Stimulated activated naive B cell treated with anti-CD40 and anti-IgM and Interleukin-4, amounts not matched to agents 10 μg/mL and 1 μg/mL and 100 μg/mL, for 72 hours (primary cell): ENCODE data around the gene SERP1.
A peak's percentile ranks its signal among the peaks of the same experiment; 100 is the strongest.

Source experiments
- ATAC-seq, 2 donors: fragments of 150-1000 bp; cut with Tn5 transposase; replicated peaks; 2 replicates each; pipeline ENCODE4 v1.10.0; 2021; ENCODE audit warnings: moderate library complexity in 1 of 2
- DNase-seq: peaks from one replicate; pipeline ENCODE4 v3.0.0; 2021
- H3K27ac Mint-ChIP-seq: one replicate; pipeline ENCODE4 v1.8.0; 2022; ENCODE audit warnings: mild to moderate bottlenecking, mixed read lengths
- H3K27me3 Mint-ChIP-seq, 2 donors: one replicate each; pipeline ENCODE4 v1.8.0; 2022; ENCODE audit warnings: mixed read lengths in 2 of 2
- H3K36me3 Mint-ChIP-seq, 2 donors: one replicate each; pipeline ENCODE4 v1.8.0; 2022; ENCODE audit warnings: mixed read lengths in 2 of 2, mild to moderate bottlenecking in 1 of 2
- H3K4me1 Mint-ChIP-seq, 2 donors: one replicate each; pipeline ENCODE4 v1.8.0; 2022; ENCODE audit warnings: mixed read lengths in 2 of 2, mild to moderate bottlenecking in 1 of 2
- H3K4me3 Mint-ChIP-seq, 2 donors: one replicate each; pipeline ENCODE4 v1.8.0; 2022; ENCODE audit warnings: mild to moderate bottlenecking in 2 of 2, mixed read lengths in 2 of 2, moderate library complexity in 1 of 2
- H3K9me3 Mint-ChIP-seq, 2 donors: one replicate each; pipeline ENCODE4 v1.8.0; 2022; ENCODE audit warnings: mixed read lengths in 2 of 2, mild to moderate bottlenecking in 1 of 2

The SERP1 gene

DNA sequence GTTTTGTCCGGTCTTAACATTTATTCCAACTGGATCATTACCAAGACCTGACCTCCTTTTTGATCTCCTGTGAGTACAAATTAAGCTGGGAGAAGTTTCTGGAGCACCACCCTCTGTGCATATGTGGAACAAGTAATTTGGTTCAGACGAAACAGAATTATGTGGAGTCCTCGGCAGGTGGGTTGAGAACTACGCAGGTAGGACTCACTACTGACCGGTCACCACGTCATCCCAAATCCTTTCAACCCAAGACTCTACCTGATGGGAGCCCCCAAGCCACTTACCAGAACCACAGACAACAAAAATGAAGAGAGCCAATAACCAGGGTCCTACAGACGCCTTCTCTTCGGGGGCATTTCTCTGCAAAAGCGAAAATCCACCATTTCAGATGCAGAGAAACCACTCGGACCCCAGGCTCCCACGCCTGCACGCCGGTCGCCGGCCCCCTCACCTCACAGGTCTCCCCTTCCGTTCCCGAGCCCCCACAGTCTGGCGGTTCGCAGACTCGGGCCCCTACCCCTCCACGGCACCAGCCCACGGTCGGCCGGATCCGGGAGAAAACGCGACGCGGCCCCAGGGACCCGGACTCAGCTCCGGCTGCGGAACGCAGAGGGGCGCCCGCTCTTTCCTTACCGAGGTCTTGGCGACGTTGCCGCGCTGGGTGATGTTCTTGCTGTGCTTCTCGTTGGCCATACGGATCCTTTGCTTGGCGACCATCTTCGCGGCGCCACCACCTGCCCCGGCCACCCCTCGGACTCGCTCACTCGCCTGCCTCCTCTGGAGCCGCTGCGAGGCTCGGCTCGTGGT lies 674 bp downstream of the SERP1 start:
- no peak for DNase-seq
- ATAC-seq = peak in 1 of 2 donors; percentile 2
- peaks cover 14 to 33% of the 10 kb centered on the region in 2 donors for H3K36me3 Mint-ChIP-seq
- peaks cover 10 to 50% of the 10 kb centered on the region in 2 donors for H3K4me1 Mint-ChIP-seq
- peak overlapping the region; percentile 99 for H3K27ac Mint-ChIP-seq
- H3K4me3 Mint-ChIP-seq = peak overlapping the region; percentile 94 to 98
- no peaks in the 10 kb centered on the region for H3K9me3 Mint-ChIP-seq
- no peaks in the 10 kb centered on the region for H3K27me3 Mint-ChIP-seq

DNA sequence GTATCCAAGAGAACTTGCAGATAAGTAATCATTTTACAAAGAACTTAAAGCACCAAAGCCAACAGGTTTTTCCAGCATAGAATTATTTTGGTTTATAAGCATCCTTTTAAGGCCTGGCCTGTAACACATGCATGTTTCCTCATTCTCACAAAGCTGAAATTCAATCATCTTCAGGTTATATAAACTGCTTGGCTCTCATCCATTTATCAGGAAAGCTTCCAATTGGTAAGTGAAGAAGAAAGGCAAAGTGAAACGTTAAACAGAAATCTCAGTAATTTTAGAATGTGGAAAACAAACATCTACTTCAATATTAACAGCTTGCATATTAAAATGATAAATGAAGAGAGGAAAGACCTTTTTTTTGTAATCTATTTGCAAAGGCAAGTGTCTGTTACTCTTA lies 1.6 kb downstream of the SERP1 start:
- DNase-seq (no peak), ATAC-seq (no peak)
- Mint-ChIP-seq H3K27me3 (no peaks in the 10 kb centered on the region), H3K4me3 (peak overlapping the region; percentile 53 to 61), H3K4me1 (peaks cover 10 to 47% of the 10 kb centered on the region in 2 donors), H3K27ac (no peak overlapping the region), H3K36me3 (peaks cover 14 to 33% of the 10 kb centered on the region in 2 donors), H3K9me3 (no peaks in the 10 kb centered on the region)

DNA sequence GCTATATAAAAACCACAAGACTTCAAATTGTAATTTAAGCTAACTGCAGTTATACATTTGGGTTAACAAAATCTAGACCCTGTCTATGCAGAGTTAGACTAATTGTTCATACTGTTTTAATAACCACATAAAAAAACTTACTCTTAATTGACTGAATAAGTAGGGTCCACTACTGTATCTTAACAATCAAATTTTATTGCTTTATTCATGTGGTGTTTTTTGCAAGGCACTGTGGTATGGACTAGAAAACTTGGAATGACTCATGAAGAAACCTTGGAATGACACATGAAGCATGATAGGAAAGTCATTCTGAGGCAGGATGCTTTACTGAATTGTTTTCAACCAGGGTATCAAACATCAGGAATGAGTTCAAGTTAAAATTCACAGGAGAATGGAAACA lies 2.3 kb downstream of the SERP1 start:
- ATAC-seq = no peak
- H3K4me1 Mint-ChIP-seq = peaks cover 13 to 41% of the 10 kb centered on the region in 2 donors

DNA sequence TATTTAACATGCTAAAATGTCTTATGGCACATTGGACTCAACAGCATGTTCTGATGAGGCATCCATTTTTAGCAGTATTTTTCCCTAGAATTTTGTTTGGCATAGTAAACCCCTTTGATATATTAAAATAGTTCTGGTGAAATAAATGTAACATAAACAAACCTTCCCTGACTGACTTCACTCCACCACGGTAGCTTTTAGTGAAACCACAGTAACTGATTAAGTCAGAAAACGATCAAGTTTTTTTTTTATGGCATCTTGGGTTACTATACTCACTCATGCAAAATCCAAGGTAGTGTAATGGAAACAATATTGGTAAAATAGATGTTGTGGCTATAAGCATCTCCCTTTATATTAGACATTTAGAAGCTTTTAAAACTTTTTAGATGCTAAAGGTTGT lies 2.8 kb downstream of the SERP1 start:
- H3K9me3 Mint-ChIP-seq = no peaks in the 10 kb centered on the region
- DNase-seq (no peak), ATAC-seq (no peak)
- H3K27me3 Mint-ChIP-seq = no peaks in the 10 kb centered on the region
- H3K4me3 Mint-ChIP-seq = no peak overlapping the region
- peaks cover 10 to 34% of the 10 kb centered on the region in 2 donors for H3K36me3 Mint-ChIP-seq
- no peak overlapping the region for H3K27ac Mint-ChIP-seq
- H3K4me1 Mint-ChIP-seq = peaks cover 13 to 41% of the 10 kb centered on the region in 2 donors

More for the DNA sequence above, 2.3 kb downstream of the SERP1 start:
- Mint-ChIP-seq H3K4me3 (peak overlapping the region; percentile 21 to 39), H3K27me3 (no peaks in the 10 kb centered on the region), H3K36me3 (peaks cover 10 to 34% of the 10 kb centered on the region in 2 donors), H3K9me3 (no peaks in the 10 kb centered on the region), H3K27ac (peak overlapping the region; percentile 20)
- no peak for DNase-seq

DNA sequence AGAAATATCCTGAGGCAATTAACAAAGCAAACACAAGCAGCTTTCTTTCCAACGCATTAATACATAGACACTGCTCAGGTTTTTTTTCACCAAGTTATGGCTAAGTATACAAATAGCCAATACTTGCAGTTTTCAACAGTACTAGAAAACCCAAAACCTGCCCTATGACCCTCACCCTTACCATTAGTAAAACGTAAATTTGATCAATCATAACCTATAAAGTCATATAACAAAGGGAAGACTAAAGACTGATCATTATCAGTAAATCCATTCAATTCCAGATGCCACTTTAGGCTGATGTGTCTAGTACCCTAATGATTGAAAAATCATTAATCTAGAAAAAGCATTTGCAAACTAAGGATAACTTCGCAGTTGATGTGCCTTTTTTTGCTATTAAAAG lies 3.2 kb downstream of the SERP1 start:
- H3K36me3 Mint-ChIP-seq = peaks cover 10 to 34% of the 10 kb centered on the region in 2 donors
- H3K4me3 Mint-ChIP-seq = no peak overlapping the region
- no peaks in the 10 kb centered on the region for H3K27me3 Mint-ChIP-seq
- DNase-seq = no peak
- peak overlapping the region; percentile 56 for H3K27ac Mint-ChIP-seq
- no peaks in the 10 kb centered on the region for H3K9me3 Mint-ChIP-seq
- ATAC-seq = no peak
- H3K4me1 Mint-ChIP-seq = peaks cover 12 to 38% of the 10 kb centered on the region in 2 donors

DNA sequence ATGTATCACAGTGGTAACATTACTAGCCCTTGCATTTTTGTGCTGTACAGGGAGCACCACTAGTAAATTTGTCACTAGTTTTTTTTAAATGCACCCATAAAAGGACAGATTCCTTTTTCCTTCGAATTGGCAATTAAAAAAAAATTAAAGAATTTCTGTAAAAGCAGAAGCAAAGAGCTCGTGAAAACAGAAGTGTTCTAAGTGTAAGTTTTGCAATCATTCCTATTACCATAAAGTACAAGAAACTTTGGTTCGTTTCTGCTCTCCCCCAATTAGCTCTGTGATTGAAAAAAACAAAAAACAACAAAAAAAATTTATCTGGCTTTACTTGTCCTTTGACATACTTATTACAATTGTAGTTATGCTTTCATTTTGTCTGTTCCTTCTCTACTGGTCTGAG lies 5.3 kb downstream of the SERP1 start:
- Mint-ChIP-seq H3K36me3 (peaks cover 10 to 28% of the 10 kb centered on the region in 2 donors), H3K27me3 (no peaks in the 10 kb centered on the region), H3K27ac (no peak overlapping the region), H3K9me3 (no peaks in the 10 kb centered on the region), H3K4me1 (peaks cover 5 to 27% of the 10 kb centered on the region in 2 donors), H3K4me3 (no peak overlapping the region)
- ATAC-seq = no peak
- DNase-seq = no peak

DNA sequence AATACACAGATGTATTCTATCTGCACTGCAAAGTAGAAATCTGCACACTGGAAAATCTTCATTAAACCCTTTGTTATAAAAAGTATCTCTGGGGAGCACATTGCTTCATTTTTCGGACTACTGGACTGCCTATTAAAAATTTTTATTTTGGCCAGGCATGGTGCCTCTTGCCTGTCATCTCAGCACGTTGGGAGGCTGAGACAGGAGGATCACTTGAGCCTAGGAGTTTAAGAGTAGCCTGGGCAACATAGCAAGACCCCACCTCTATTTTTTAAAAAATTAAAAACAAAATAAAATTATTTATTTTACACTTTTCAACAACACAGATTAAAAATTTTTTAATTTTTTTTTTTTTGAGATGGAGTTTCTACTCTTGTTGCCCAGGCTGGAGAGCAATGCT lies 6.0 kb downstream of the SERP1 start:
- Mint-ChIP-seq H3K4me1 (peaks cover 5 to 22% of the 10 kb centered on the region in 2 donors), H3K9me3 (no peaks in the 10 kb centered on the region), H3K27ac (no peak overlapping the region), H3K27me3 (no peaks in the 10 kb centered on the region), H3K4me3 (no peak overlapping the region), H3K36me3 (peaks cover 5 to 21% of the 10 kb centered on the region in 2 donors)
- DNase-seq (no peak), ATAC-seq (no peak)

DNA sequence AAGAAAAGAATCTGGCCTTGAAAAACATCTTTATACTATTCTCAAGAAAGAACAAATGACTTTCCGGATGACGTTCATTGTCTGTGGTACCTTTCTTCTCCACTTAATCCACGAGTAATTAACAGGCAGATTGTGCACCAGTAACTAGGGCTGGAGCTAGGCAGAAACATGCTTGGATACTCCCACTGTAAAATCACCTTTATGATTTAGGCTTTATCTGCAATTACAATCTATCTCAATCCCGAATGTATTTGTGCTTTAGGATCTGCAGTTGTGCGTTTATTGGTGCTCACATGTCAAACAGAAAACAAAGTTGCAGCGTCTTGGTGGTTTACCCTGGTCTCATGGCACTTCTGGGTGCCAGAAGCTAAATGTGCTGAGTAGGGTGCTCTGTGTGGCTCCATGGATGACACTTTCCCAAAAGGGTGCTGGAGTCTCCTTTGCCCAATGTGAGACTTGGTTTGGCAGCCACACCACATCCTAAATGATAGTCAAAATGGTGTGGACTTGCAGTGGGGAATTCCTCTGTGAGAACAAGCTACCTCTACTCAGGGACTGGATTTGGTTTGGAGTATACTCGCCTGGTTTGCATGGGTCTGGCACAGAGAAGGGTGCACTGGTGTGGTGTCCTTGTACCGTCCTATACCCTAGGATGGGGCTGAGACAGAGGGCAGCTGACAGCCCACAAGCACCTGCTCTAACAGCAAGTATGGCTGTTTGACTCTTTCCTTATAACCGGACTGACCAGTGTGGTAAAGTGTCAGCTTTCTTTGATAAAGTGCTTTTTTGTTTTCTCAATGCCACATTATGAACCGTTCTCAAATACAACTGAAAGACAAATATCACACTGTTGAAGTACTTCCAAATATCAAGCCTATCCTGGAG lies 7.7 kb downstream of the SERP1 start:
- peaks cover 10 to 26% of the 10 kb centered on the region in 2 donors for H3K36me3 Mint-ChIP-seq
- H3K27ac Mint-ChIP-seq = peak overlapping the region; percentile 47
- no peak for ATAC-seq
- H3K9me3 Mint-ChIP-seq = no peaks in the 10 kb centered on the region
- H3K27me3 Mint-ChIP-seq = no peaks in the 10 kb centered on the region
- DNase-seq = no peak
- H3K4me1 Mint-ChIP-seq = peaks cover 3 to 14% of the 10 kb centered on the region in 2 donors
- H3K4me3 Mint-ChIP-seq = no peak overlapping the region

GRCh38 chr3:150535204-150535603 lies 11.1 kb downstream of the SERP1 start:
- H3K36me3 Mint-ChIP-seq = peaks cover 5 to 16% of the 10 kb centered on the region in 2 donors
- H3K27me3 Mint-ChIP-seq = no peaks in the 10 kb centered on the region
- H3K9me3 Mint-ChIP-seq = no peaks in the 10 kb centered on the region
- H3K4me3 Mint-ChIP-seq = no peak overlapping the region
- H3K27ac Mint-ChIP-seq = no peak overlapping the region
- no peak for ATAC-seq
- H3K4me1 Mint-ChIP-seq = peaks cover 0 to 3% of the 10 kb centered on the region in 2 donors
- no peak for DNase-seq

GRCh38 chr3:150531775-150532174 lies 14.5 kb downstream of the SERP1 start:
- no peak overlapping the region for H3K27ac Mint-ChIP-seq
- H3K4me1 Mint-ChIP-seq = no peaks in the 10 kb centered on the region

GRCh38 chr3:150528354-150528797 lies 17.9 kb downstream of the SERP1 start:
- Mint-ChIP-seq H3K27ac (no peak overlapping the region), H3K9me3 (no peaks in the 10 kb centered on the region), H3K4me3 (no peak overlapping the region), H3K27me3 (no peaks in the 10 kb centered on the region), H3K4me1 (no peaks in the 10 kb centered on the region), H3K36me3 (peaks cover 0 to 3% of the 10 kb centered on the region in 2 donors)
- ATAC-seq = no peak
- DNase-seq = no peak

More at GRCh38 chr3:150531775-150532174, 14.5 kb downstream of the SERP1 start:
- no peak for ATAC-seq
- H3K4me3 Mint-ChIP-seq = no peak overlapping the region
- DNase-seq = no peak
- peaks cover 5 to 12% of the 10 kb centered on the region in 2 donors for H3K36me3 Mint-ChIP-seq
- no peaks in the 10 kb centered on the region for H3K9me3 Mint-ChIP-seq
- H3K27me3 Mint-ChIP-seq = no peaks in the 10 kb centered on the region

- Mint-ChIP-seq H3K36me3 (no peaks in the 10 kb centered on the region), H3K9me3 (no peaks in the 10 kb centered on the region), H3K4me3 (no peak overlapping the region), H3K27ac (no peak overlapping the region), H3K27me3 (no peaks in the 10 kb centered on the region), H3K4me1 (no peaks in the 10 kb centered on the region)
- DNase-seq = no peak
- ATAC-seq = no peak
Observed at GRCh38 chr3:150527464-150528255, 18.6 kb downstream of the SERP1 start.

DNA sequence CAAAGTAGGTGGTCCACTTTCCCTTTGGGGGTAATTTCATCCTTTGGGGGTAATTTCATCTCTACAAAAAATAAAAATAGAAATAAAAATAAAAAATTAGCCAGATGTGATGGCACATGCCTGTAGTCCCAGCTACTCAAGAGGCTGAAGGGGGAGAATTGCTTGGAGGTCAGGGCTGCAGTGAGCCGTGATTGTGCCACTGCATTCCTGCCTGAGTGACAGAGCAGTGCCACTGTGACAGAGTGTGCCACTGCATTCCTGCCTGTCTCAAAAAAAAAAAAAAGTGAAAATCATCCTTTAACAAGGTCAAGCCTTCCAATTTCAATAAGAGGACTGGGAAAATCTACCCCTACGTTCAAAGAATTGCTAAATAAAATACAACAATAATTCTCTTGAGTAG lies 22.8 kb downstream of the SERP1 start:
- Mint-ChIP-seq H3K27me3 (no peaks in the 10 kb centered on the region), H3K27ac (no peak overlapping the region), H3K9me3 (peaks cover 0 to under 1% of the 10 kb centered on the region in 2 donors), H3K4me3 (no peak overlapping the region), H3K4me1 (no peaks in the 10 kb centered on the region), H3K36me3 (peaks cover 0 to 10% of the 10 kb centered on the region in 2 donors)
- ATAC-seq = no peak
- no peak for DNase-seq

GRCh38 chr3:150521463-150521862 lies 24.8 kb downstream of the SERP1 start:
- H3K9me3 Mint-ChIP-seq = peaks cover 5 to 6% of the 10 kb centered on the region in 2 donors
- H3K4me1 Mint-ChIP-seq = no peaks in the 10 kb centered on the region
- peaks cover 0 to 14% of the 10 kb centered on the region in 2 donors for H3K36me3 Mint-ChIP-seq
- no peak overlapping the region for H3K27ac Mint-ChIP-seq
- no peak for DNase-seq
- H3K4me3 Mint-ChIP-seq = no peak overlapping the region
- H3K27me3 Mint-ChIP-seq = no peaks in the 10 kb centered on the region
- no peak for ATAC-seq
